A673 (cell line): ENCODE results near the gene HPSE. TPM values are rescaled to one million over a fixed set of nuclear protein-coding genes. Genes with fewer than 3 reads are reported as not detected.
A peak's percentile ranks its signal among the peaks of the same experiment; 100 is the strongest.

Experiments used
- Bru-seq: library from RNA; stranded (reverse); fragments of 400-500 nt; gene quantifications from one replicate; lab custom pipeline; 2021; lab: Mats Ljungman, UMichigan
- BruChase-seq, 2 experiments: library from RNA; stranded (reverse); fragments of 400-500 nt; gene quantifications; one replicate each; lab custom pipeline; 2021; lab: Mats Ljungman, UMichigan
- BruUV-seq: library from RNA; stranded (reverse); fragments of 400-500 nt; replicated peaks from 2 replicates; lab custom pipeline; 2021; lab: Mats Ljungman, UMichigan
- CTCF ChIA-PET: fragments of 300-600 bp; sonication (Branson Sonifier 250); formaldehyde crosslinking; loops from one replicate; lab custom pipeline; 2022; ENCODE audit warnings: antibody characterized with exemption; lab: Charles Lee
- POLR2A ChIA-PET: fragments of 300-600 bp; sonication (Branson Sonifier 250); formaldehyde crosslinking; loops from one replicate; lab custom pipeline; 2022; ENCODE audit warnings: antibody characterized with exemption; ENCODE audit not compliant: low non-redundant PET; lab: Charles Lee
- DNase-seq: peaks from one replicate; pipeline ENCODE4 v3.0.0-alpha.2; 2015; ENCODE audit warnings: low spot score
- H3K27ac ChIP-seq: fragments of 200-600 bp; sonication (generic); 2 replicates; pipeline ENCODE4 v1.5.1; 2016; ENCODE audit warnings: mixed run types, low read depth, mild to moderate bottlenecking, mixed read lengths, antibody characterized with exemption, low read length; ENCODE audit not compliant: poor library complexity, severe bottlenecking
- H3K27me3 ChIP-seq: fragments of 200-600 bp; sonication (generic); replicated peaks from 2 replicates; pipeline ENCODE4 v1.6.1; 2017; ENCODE audit warnings: mixed run types, low read depth, mild to moderate bottlenecking, mixed read lengths, antibody characterized with exemption, low read length; ENCODE audit not compliant: insufficient read depth, poor library complexity
- H3K36me3 ChIP-seq: fragments of 200-600 bp; sonication (generic); 2 replicates; pipeline ENCODE4 v1.6.1; 2016; ENCODE audit warnings: mixed run types, mild to moderate bottlenecking, mixed read lengths, antibody characterized with exemption, low read length; ENCODE audit not compliant: insufficient read depth, poor library complexity, severe bottlenecking
- H3K4me1 ChIP-seq: fragments of 200-600 bp; sonication (generic); 2 replicates; pipeline ENCODE4 v1.6.1; 2017; ENCODE audit warnings: mixed run types, mild to moderate bottlenecking, mixed read lengths, antibody characterized with exemption, low read length; ENCODE audit not compliant: insufficient read depth, poor library complexity, severe bottlenecking
- H3K4me3 ChIP-seq: fragments of 200-600 bp; sonication (generic); 2 replicates; pipeline ENCODE4 v1.5.1; 2016; ENCODE audit warnings: low read depth, mixed run types, mild to moderate bottlenecking, mixed read lengths, low read length; ENCODE audit not compliant: poor library complexity, severe bottlenecking
- H3K9me3 ChIP-seq: fragments of 200-600 bp; sonication (generic); 2 replicates; pipeline ENCODE4 v1.6.1; 2016; ENCODE audit warnings: mixed run types, low read depth, mild to moderate bottlenecking, mixed read lengths, antibody characterized with exemption, low read length; ENCODE audit not compliant: poor library complexity, severe bottlenecking
- CTCF ChIP-seq: fragments of 300-800, 200-600 bp; sonication (generic); conservative IDR thresholded peaks from 2 replicates; pipeline ENCODE4 v1.5.1; 2017; ENCODE audit warnings: low read depth, mild to moderate bottlenecking, antibody characterized with exemption, low read length, moderate library complexity, mixed read lengths
- EZH2 ChIP-seq: fragments of 200-600 bp; sonication (generic); IDR thresholded peaks from 2 replicates; pipeline ENCODE4 v1.6.1; 2017; ENCODE audit warnings: borderline replicate concordance, low read depth, mild to moderate bottlenecking, mixed read lengths, antibody characterized with exemption, low read length; ENCODE audit not compliant: poor library complexity, severe bottlenecking
- intact Hi-C: fragments of 100-400 bp; cut with micrococcal nuclease; formaldehyde crosslinking; loops from one replicate; pipeline ENCODE4 v1.10.0; 2022; ENCODE audit not compliant: unreplicated experiment
- long read RNA-seq: library from polyadenylated mRNA; stranded (forward); transcript quantifications from one replicate; pipeline ENCODE4 v2.0.0, GENCODE V29; 2022
- total RNA-seq: library from RNA; stranded (reverse); gene quantifications from 2 replicates; pipeline ENCODE4 v1.2.3, GENCODE V29; 2021

Gene HPSE
- total RNA-seq (0.84 and 1.2 TPM in 2 replicates), Bru-seq, nascent RNA (percentile 19 among the genes with signal in this experiment), BruChase-seq, experiment 1, labeled RNA remaining after a 2-hour chase (percentile 13 among the genes with signal in this experiment), BruChase-seq, experiment 2, labeled RNA remaining after a 6-hour chase (percentile 26 among the genes with signal in this experiment)
- long read RNA-seq, result 0 reads

- peak within 1 kb of the TSS; percentile 44 for H3K4me3 ChIP-seq
- TF ChIP-seq CTCF, result no peak
- no peak for TF ChIP-seq EZH2
- BruUV-seq, result no TSS peak
- peak; percentile 64 for DNase-seq
- H3K9me3 ChIP-seq, result no peaks in the 10 kb centered on the region
- ChIA-PET CTCF (no interaction called here), POLR2A (no interaction called here)
- intact Hi-C loops, result no loop called here
- no peaks in the 10 kb centered on the region for H3K4me1 ChIP-seq
- no peaks in the 10 kb centered on the region for H3K27me3 ChIP-seq
- H3K36me3 ChIP-seq, result no peaks in the 10 kb centered on the region
- no peak within 1 kb of the TSS for H3K27ac ChIP-seq
These were observed at the start of gene HPSE for GRCh38 chr4:83334425-83335241. HPSE (minus strand) TSS chr4:83334848; CDS start chr4:83334782, 66 bp downstream.

GRCh38 chr4:83382850-83383249, 48.2 kb upstream of the HPSE start:
- Histone ChIP-seq H3K27me3 (no peaks in the 10 kb centered on the region), H3K9me3 (peaks cover 6% of the 10 kb centered on the region), H3K4me1 (no peaks in the 10 kb centered on the region), H3K4me3 (no peak overlapping the region), H3K36me3 (no peaks in the 10 kb centered on the region), H3K27ac (no peak overlapping the region)
- CTCF ChIA-PET, result no interaction called here
- no TSS peak for BruUV-seq
- DNase-seq, result no peak
- intact Hi-C loops, result no loop called here
- POLR2A ChIA-PET, result no interaction called here
- no peak for TF ChIP-seq CTCF
- TF ChIP-seq EZH2, result no peak

GRCh38 chr4:83381173-83381572, 46.5 kb upstream of the HPSE start:
- no peak for DNase-seq
- TF ChIP-seq EZH2, result no peak
- TF ChIP-seq CTCF, result no peak
- Histone ChIP-seq H3K27ac (no peak overlapping the region), H3K4me3 (no peak overlapping the region), H3K4me1 (no peaks in the 10 kb centered on the region), H3K27me3 (no peaks in the 10 kb centered on the region), H3K36me3 (no peaks in the 10 kb centered on the region), H3K9me3 (peaks cover 6% of the 10 kb centered on the region)
- POLR2A ChIA-PET, result no interaction called here
- intact Hi-C loops, result no loop called here
- CTCF ChIA-PET, result no interaction called here
- BruUV-seq, result no TSS peak
